Measurements from ENCODE around the gene NTRK2. TPM values are rescaled to one million over a fixed set of nuclear protein-coding genes. Genes with fewer than 3 reads are reported as not detected.
A peak's percentile ranks its signal among the peaks of the same experiment; 100 is the strongest.

Gene NTRK2
- total RNA-seq, 1 experiment from 2014 or later = 0.54 TPM

DNA sequence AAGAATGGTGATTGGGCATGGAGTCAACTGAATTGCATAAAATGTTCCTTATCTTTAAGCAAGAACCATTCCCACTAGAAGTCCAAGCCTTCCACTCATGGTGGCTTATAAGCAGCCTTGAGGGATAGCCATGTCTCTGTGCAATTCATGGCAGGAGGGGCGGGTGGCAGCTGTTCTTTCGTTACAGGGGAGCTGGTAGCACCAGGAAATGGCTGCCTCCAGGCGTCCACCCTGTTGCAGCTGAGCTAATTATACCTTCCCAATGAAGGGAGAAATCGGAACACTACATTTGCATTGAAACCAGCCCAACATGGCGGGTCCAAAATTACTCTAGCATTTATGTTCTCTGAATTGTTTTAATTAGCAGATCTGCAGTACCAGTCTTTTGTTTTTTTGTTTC, 289.8 kb downstream of the NTRK2 start:
- in situ Hi-C loops (cut with HindIII; ENCODE audit: low pct_unique_long_range_greater_than_20kb, low sequenced_read_pairs) = no loop called here
- no peak for DNase-seq (ENCODE audit: low read depth)

DNA sequence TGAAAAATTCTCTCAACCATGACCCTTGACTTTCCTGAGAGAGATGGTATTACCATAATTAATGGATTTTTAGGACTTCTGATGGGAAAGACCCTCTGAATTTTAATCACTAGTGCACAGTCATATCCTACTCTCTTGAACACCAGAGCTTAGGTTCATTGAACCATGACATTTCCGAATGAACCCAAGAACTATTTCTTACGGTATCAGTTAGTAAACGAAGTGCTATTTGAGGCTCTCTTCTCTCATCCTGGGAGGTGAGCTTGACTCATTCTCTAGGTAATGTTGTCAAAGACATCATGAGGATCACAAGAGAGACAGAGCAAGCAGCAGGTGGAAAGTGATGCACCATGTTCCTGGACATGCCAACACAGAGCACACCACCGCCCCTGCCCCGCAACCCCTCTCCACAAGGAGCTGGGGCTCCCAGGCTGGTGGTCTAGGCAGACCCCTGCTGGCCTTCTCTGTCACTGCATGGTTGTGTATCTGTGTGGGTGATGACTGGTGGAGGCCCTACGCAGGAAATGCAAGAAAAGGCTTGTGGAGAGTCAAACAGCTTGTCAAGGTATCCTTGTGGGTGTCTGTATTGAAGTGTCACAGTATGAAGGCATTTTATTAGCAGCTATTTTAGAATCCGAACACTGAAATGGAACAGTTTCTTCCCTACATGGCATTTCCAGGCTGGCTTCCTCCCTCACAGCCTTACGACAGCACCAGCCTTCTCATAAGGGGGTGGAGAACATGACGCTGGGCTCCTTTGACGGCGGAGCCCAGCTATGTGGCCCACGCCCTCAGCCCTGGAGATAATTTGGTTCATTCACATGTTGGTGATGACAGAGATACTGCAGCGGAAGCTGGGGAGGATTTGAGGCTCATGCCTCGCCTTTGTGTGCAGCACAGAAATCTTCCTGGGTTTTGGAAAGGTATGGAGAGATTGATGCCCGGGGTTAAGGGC, 297.6 kb downstream of the NTRK2 start:
- peak; percentile 51 for DNase-seq (ENCODE audit: low read depth)
- in situ Hi-C loops (cut with HindIII; ENCODE audit: low pct_unique_long_range_greater_than_20kb, low sequenced_read_pairs) = no loop called here

DNA sequence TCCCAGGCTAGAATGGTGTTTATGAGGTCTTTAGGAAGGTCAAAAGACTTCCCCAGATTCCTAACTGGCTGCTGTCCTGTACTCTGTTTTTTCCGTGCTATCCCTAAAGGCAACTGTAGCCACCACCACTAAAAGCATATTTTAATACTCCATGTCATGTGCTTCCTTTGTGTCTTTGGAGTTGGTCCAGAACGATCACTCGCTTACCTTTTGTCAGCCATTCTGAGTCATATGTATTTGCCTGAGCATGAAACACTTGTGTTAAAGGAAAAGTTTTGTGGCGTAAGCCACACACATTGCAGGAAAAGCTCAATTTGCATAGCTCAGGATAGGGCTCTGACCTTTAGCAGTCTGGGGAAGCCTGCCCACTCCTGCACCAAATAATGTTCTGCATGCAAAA, 299.6 kb downstream of the NTRK2 start:
- no peak for DNase-seq (ENCODE audit: low read depth)
- in situ Hi-C loops (cut with HindIII; ENCODE audit: low pct_unique_long_range_greater_than_20kb, low sequenced_read_pairs) = no loop called here

DNA sequence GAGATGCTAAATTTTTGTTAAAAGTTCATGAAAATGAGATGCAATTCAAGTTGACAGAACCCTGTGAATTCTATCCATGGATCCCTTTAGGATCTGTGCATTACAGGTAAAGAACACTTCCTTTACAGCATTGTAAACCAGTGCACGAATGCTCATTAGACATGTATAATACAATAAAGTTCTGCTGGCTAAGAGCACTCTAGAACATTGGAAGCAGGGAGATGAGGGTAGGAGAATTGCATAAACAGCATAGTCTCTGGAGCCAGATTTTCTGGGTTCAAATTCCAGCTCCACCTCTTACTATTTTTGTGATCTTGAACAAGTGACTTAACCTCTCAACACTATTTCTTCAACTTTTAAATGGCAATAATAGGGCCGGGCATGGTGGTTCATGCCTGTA, 300.2 kb downstream of the NTRK2 start:
- in situ Hi-C loops (cut with HindIII; ENCODE audit: low pct_unique_long_range_greater_than_20kb, low sequenced_read_pairs) = no loop called here
- no peak for DNase-seq (ENCODE audit: low read depth)

DNA sequence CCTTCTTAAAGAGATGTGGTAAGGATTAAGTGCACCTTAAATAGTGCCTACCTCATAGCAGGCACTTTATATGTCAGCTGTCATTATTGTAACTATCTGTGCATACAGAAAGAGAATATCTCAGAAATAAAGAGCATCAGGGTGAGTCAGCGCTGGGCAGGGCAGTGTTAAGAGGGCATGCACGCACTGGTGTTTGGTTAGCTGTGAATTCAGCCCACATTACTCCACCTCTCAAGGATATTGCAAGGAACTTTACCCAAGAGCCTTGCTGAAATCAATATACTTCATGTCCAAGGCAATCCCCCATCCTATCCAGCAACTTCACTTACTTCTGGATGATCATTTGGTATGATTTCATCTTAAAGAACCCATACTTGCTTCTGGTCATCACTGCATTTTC, 300.9 kb downstream of the NTRK2 start:
- in situ Hi-C loops (cut with HindIII; ENCODE audit: low pct_unique_long_range_greater_than_20kb, low sequenced_read_pairs) = no loop called here

DNA sequence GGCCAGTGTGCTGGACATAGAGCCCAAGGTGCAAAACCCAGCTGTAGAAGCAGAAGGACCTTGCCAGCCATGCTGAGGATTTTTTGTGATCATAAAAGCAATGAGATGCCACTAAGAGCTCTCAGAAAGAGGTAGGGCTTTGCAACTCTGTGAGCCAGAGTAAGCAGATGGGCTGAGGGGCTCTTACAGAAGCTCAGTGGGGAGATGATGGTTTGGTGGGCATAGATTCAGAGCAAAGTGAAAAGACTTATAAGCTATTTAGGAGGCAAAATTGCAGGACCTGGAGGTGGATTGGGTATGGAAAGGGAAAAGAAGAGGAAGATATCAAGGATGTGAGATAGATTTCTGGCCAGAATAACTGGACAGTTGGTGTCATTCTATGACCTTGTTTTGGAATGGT, 302.0 kb downstream of the NTRK2 start:
- DNase-seq (ENCODE audit: low read depth) = no peak
- in situ Hi-C loops (cut with HindIII; ENCODE audit: low pct_unique_long_range_greater_than_20kb, low sequenced_read_pairs) = no loop called here

More for the DNA sequence above, 300.9 kb downstream of the NTRK2 start:
- peak; percentile 63 for DNase-seq (ENCODE audit: low read depth)

DNA sequence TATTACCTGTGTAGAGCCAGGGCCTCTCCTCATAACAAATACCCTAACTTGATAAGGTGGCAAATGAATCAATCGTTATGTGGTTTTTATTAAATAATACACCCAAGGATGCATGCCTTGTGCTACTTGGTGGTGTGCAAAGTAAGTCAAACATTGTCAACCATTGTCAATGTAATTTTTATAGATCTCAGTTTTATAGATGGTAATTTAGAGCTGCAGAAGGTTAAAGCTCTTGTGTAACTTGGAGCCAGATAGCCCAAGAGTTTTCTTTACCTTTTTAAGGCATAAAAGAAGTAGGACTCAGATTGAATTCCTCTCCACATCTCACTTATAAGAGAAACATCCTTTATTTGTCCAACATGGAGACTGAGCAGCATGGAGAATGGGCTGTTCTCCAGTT, 304.7 kb downstream of the NTRK2 start:
- in situ Hi-C loops (cut with HindIII; ENCODE audit: low pct_unique_long_range_greater_than_20kb, low sequenced_read_pairs) = no loop called here
- no peak for DNase-seq (ENCODE audit: low read depth)

DNA sequence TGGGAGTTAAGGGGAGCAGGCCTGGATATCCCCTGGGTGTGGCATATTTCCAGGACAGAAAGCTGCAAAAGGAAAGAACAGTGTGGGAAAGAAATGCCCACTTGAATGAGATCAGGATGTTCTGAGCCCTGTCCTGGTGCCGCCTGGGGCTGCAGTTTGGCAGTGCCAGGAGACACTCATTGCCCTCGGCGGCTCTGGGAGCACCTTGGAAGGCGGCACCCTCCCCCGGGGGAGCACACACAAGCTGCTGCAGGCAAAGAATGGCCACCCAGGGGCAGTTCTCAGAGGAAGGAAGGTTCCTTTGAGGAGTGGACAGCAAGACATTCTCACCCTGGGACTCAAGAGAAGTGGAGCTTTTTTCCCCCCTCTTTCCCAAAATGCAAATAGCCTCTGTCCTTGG, 305.3 kb downstream of the NTRK2 start:
- in situ Hi-C loops (cut with HindIII; ENCODE audit: low pct_unique_long_range_greater_than_20kb, low sequenced_read_pairs) = no loop called here
- DNase-seq (ENCODE audit: low read depth) = no peak

DNA sequence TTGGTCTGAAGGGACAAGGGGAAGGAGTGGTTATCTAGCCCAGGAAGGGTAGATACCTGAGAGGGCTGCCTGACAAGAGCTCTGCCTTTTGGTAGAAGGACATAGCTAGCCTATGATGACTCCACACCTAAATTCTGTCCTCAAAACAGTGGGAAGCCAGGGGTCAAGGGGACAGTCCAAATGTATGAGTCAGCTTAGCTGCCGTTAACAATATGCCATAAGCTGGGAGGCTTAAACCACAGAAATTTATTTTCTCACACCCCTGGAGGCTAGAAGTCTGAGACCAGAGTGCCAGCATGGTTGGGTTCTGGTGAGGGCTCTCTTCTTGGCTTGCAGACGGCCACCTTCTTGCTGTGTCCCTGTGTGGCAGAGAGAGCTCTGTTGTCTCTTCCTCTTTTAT, 306.4 kb downstream of the NTRK2 start:
- in situ Hi-C loops (cut with HindIII; ENCODE audit: low pct_unique_long_range_greater_than_20kb, low sequenced_read_pairs) = no loop called here
- no peak for DNase-seq (ENCODE audit: low read depth)

DNA sequence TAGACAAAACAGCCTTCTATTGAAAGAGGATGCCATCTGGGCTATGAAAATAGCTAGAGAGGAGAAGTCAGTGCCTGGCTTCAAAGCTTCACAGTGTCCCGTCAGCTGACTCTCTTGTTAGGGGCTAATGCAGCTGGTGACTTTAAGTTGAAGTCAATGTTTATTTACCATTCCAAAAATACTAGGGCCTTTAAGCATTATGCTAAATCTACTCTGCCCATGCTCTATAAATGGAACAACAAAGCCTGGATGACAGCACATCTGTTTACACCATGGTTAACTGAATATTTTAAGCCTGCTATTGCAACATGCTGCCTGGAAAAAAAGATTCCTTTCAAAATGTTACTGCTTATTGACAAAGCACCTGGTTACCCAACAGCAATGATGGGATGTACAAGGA, 309.1 kb downstream of the NTRK2 start:
- in situ Hi-C loops (cut with HindIII; ENCODE audit: low pct_unique_long_range_greater_than_20kb, low sequenced_read_pairs) = no loop called here
- DNase-seq (ENCODE audit: low read depth) = no peak

DNA sequence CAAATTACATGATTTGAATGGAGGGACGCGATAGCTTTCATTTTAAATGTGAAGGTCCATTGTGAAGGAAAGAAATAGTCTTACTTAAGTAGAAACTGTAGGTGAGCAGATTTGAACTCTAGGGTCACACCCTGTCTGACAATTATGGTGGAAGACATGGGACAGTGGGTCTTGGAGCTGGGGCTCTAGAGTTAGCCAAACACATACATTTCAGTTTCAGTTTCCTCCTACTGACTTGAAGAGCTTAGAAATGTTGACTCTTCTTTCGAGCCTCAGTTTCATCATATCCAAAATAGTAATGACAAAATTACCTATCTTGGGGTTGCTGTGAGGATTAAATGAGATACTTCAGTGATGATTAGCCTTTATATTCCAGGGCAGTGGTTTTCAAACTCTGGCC, 314.2 kb downstream of the NTRK2 start:
- DNase-seq (ENCODE audit: low read depth) = no peak
- in situ Hi-C loops (cut with HindIII; ENCODE audit: low pct_unique_long_range_greater_than_20kb, low sequenced_read_pairs) = no loop called here

DNA sequence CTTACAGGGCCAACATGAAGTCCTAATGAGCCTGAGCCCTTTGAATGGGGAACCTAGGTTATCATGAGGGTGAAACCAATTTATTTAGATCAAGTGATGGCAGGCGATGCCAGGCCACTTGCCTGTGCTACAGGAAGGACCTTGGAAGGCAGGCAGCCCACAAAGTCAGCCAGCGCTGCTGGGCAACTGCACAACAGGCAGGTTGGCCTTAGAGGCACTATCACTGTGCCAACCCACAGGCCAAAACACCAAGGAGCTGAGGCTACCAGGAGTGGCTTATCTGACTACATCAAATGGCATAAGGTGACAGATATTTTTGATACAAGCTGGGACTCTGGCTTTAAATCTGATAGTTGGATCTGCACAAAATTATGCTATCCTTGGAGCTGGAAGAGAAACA, 319.1 kb downstream of the NTRK2 start:
- in situ Hi-C loops (cut with HindIII; ENCODE audit: low pct_unique_long_range_greater_than_20kb, low sequenced_read_pairs) = no loop called here
- no peak for DNase-seq (ENCODE audit: low read depth)

DNA sequence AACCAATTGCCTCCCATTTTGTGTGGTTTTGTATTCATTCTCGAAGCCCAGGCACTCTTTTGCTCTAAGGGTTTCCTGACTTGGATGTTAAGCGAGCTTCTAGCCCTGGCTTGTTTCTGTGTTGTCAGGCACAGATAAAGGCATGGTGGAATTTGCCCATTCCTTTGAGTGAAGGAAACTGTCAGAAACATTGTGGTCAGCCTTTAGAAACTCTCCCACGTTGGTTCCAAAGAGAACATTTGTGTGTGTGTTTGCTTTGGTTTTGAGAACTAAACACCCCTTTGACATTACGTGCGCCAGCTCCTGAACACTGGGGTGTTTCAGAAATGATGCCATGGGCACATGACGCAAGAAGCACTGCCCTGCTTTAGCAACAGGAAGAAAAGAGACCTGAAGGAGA, 320.9 kb downstream of the NTRK2 start:
- in situ Hi-C loops (cut with HindIII; ENCODE audit: low pct_unique_long_range_greater_than_20kb, low sequenced_read_pairs) = no loop called here
- no peak for DNase-seq (ENCODE audit: low read depth)

DNA sequence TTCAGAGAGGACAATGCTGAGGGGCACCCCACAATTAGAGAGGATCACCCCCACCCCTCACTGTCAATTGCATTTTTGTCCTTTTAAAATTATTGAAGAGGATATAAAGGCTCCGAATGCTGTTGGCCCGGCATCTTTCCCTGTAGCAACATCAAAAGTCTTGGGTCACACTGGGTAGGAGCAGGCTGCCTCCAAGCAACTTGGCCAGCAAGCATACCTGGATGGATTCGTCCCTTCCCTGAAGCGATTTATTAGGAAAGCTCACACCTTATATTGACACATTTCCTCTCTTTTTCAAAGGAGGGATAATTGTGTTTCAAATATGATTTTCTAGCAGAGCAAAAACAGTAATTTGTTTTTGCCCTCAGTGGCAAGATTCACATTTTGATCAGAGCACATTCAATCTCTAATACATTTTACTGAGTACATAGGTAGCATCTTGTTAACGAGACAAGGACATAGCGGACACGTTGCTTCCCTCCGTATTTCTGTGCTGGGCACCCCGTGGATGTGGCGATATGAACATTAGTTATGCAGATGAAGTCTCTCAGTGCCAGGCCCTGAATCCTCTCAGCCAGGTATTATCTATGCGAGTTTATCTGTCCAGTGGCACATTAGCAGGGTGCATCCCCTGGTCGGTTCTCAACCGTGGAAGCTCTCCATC, 321.5 kb downstream of the NTRK2 start:
- DNase-seq (ENCODE audit: low read depth) = no peak
- in situ Hi-C loops (cut with HindIII; ENCODE audit: low pct_unique_long_range_greater_than_20kb, low sequenced_read_pairs) = no loop called here

DNA sequence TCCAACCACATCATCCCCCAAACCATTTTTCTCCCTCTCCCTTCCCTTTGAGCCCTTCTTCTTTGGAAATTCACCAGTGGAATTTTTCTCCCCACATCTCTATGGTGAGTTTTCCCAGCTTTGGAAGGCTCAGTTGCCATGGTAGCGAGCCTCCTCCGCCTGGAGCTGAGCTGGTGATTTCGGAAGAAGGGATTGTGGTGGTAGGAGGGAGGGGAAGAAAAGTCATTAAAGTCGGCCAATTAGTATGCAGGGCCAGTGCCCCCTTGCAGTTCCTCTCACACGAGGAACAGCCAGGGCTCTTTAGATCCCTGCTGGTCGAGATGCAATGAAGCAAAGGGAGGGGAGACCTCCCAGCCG, 322.0 kb downstream of the NTRK2 start:
- DNase-seq (ENCODE audit: low read depth) = no peak
- in situ Hi-C loops (cut with HindIII; ENCODE audit: low pct_unique_long_range_greater_than_20kb, low sequenced_read_pairs) = no loop called here

DNA sequence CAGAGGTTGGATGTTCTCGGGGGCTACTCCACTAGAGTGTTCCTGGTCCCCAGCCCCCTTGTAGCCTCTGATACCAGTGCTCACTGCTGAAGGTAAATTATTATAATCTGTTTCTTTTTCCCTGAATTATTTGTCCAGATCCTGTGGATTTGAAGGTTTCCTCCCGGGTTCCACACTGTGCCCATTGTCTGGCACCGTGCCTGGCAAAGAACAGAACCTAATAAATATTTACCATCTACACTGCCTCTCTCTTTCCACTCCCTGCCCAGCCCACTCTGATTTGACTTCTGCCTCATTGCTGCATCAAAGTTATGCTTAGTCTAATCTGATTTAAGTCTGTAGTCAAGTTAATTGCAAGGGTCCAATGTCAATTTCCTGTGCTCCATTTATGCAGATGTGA, 322.9 kb downstream of the NTRK2 start:
- no peak for DNase-seq (ENCODE audit: low read depth)
- in situ Hi-C loops (cut with HindIII; ENCODE audit: low pct_unique_long_range_greater_than_20kb, low sequenced_read_pairs) = no loop called here

DNA sequence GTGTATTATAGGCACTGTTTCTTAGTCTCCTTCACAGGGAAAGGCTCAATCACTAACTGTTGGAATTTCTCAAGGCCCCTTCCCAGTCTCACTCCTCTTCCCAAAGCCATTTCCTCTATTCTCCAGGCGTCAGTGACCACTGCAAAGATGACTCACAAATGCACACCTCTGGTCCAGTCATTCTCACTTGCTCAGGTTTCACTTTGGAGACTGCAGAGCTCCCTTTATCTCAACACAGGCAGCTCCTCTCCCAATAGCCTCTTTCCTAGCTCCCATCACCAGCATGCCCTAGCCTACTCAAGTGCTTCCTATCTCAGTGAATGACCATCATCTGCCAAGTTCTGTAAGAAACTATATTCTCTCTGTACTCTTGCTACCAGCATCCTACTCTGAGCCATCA, 323.6 kb downstream of the NTRK2 start:
- in situ Hi-C loops (cut with HindIII; ENCODE audit: low pct_unique_long_range_greater_than_20kb, low sequenced_read_pairs) = no loop called here
- DNase-seq (ENCODE audit: low read depth) = no peak

DNA sequence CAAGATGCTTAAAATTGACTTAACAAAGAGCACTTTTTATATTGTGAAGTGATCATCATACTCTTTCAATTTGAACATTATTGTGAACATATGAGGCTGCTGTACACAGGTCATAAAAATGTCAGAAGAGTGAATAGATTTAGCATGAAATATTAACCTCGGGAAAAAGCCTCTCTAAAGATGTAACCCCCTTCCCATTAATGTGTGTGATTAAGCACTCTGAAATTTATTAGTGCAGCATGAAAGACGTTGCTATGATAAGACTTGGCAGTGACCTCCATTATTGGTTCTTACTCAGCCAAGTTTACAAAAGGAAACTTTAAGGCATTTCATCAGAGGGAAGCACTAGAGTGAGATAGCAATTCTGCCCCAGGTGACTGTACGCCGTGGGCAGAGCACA, 326.5 kb downstream of the NTRK2 start:
- DNase-seq (ENCODE audit: low read depth) = no peak

DNA sequence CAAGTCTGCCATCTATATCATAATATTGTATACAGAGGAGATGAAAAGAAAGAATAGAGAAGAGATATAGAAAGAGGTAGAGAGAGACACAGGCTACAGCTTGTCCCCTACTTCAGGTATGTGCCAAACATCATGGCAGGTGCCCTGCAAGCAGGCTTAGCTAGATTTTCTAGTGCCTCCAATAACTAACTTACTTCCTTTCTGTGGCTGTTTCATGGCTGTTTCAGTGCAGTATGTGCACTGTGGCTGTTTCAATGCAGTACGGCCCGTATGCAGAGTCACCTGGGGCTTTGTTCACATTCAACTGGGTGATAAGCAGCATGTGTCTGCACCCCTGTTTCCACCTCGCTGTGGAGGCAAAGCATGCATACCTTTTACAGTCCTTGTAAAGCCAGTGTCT, 327.2 kb downstream of the NTRK2 start:
- no peak for DNase-seq (ENCODE audit: low read depth)
- in situ Hi-C loops (cut with HindIII; ENCODE audit: low pct_unique_long_range_greater_than_20kb, low sequenced_read_pairs) = no loop called here

More for the DNA sequence above, 326.5 kb downstream of the NTRK2 start:
- in situ Hi-C loops (cut with HindIII; ENCODE audit: low pct_unique_long_range_greater_than_20kb, low sequenced_read_pairs) = no loop called here

DNA sequence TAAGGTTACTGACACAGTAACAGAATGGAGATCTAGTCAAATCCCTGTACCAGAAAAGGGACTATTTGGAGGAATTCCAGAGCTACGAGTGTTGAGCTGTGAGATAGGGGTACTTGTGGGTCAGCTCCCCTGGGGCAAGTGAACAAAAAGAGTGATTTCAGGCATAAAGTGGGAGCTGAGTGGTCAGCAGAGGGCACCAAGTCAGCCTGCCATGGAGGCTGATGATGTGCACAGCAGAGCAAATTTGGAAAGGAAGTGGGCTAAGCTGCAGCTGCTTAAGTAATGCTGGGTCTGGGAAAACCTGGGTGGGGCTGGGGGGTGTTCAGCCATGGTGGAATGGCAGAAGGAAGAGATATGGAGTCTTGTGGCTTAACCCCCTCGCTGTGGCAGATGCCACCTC, 327.9 kb downstream of the NTRK2 start:
- DNase-seq (ENCODE audit: low read depth) = no peak
- in situ Hi-C loops (cut with HindIII; ENCODE audit: low pct_unique_long_range_greater_than_20kb, low sequenced_read_pairs) = no loop called here
